GM23338 (cell line): ENCODE data around the gene VAPB. TPM values are rescaled to one million over a fixed set of nuclear protein-coding genes. Genes with fewer than 3 reads are reported as not detected.

Experiments used
- ATAC-seq: fragments of 200-7000 bp; cut with Tn5 transposase; 3 replicates; pipeline ENCODE4 v1.9.1; 2020
- DNase-seq: peaks from one replicate; pipeline ENCODE4 v3.0.0-alpha.2; 2015; ENCODE audit warnings: low spot score
- H2AFZ ChIP-seq: fragments of 200-600 bp; sonication (generic); 2 replicates; pipeline ENCODE4 v1.8.0; 2016; ENCODE audit warnings: antibody characterized with exemption, mild to moderate bottlenecking, moderate library complexity
- H3F3A ChIP-seq: fragments of 200-600 bp; sonication (generic); replicated peaks from 2 replicates; pipeline ENCODE4 v1.8.0; 2017; ENCODE audit warnings: antibody characterized with exemption, mixed run types, low read depth
- H3K27ac ChIP-seq: fragments of 200-600 bp; sonication (generic); 2 replicates; pipeline ENCODE4 v1.6.1; 2016; ENCODE audit warnings: low read depth
- H3K27me3 ChIP-seq: fragments of 200-600 bp; sonication (generic); 2 replicates; pipeline ENCODE4 v1.8.0; 2016; ENCODE audit warnings: mild to moderate bottlenecking, mixed run types, moderate library complexity; ENCODE audit not compliant: insufficient read depth
- H3K36me3 ChIP-seq: fragments of 200-600 bp; sonication (generic); 2 replicates; pipeline ENCODE4 v1.8.0; 2016; ENCODE audit warnings: mild to moderate bottlenecking; ENCODE audit not compliant: insufficient read depth
- H3K4me1 ChIP-seq: fragments of 200-600 bp; sonication (generic); 2 replicates; pipeline ENCODE4 v1.8.0; 2016; ENCODE audit warnings: mild to moderate bottlenecking, moderate library complexity; ENCODE audit not compliant: insufficient read depth
- H3K4me2 ChIP-seq: fragments of 200-600 bp; sonication (generic); 2 replicates; pipeline ENCODE4 v1.7.1; 2017; ENCODE audit warnings: mixed run types
- H3K4me3 ChIP-seq: fragments of 200-600 bp; sonication (generic); 2 replicates; pipeline ENCODE4 v1.6.1; 2016; ENCODE audit warnings: mixed run types
- H3K79me2 ChIP-seq: fragments of 200-600 bp; sonication (generic); replicated peaks from 2 replicates; pipeline ENCODE4 v1.8.0; 2017; ENCODE audit warnings: mild to moderate bottlenecking; ENCODE audit not compliant: insufficient read depth
- H3K9me2 ChIP-seq: fragments of 200-600 bp; sonication (generic); 2 replicates; pipeline ENCODE4 v1.8.0; 2017; ENCODE audit not compliant: insufficient read depth
- H4K20me1 ChIP-seq: fragments of 200-600 bp; sonication (generic); replicated peaks from 2 replicates; pipeline ENCODE4 v1.8.0; 2017; ENCODE audit warnings: mild to moderate bottlenecking; ENCODE audit not compliant: insufficient read depth
- H3K27ac Mint-ChIP-seq: 2 replicates; pipeline ENCODE4 v1.8.0; 2020; ENCODE audit warnings: inconsistent platforms, mild to moderate bottlenecking, moderate library complexity, mixed read lengths
- H3K27me3 Mint-ChIP-seq: 3 replicates; pipeline ENCODE4 v1.8.0; 2022; ENCODE audit warnings: low read depth, mild to moderate bottlenecking, moderate library complexity, mixed read lengths, inconsistent platforms; ENCODE audit not compliant: insufficient read depth, poor library complexity
- H3K36me3 Mint-ChIP-seq: 3 replicates; pipeline ENCODE4 v1.8.0; 2021; ENCODE audit warnings: low read depth, mild to moderate bottlenecking, inconsistent platforms, moderate library complexity, mixed read lengths
- H3K4me1 Mint-ChIP-seq: 3 replicates; pipeline ENCODE4 v1.8.0; 2020; ENCODE audit warnings: mild to moderate bottlenecking, inconsistent platforms, mixed read lengths
- H3K4me3 Mint-ChIP-seq: 3 replicates; pipeline ENCODE4 v1.8.0; 2021; ENCODE audit warnings: moderate library complexity, mild to moderate bottlenecking, inconsistent platforms, mixed read lengths
- H3K9me3 Mint-ChIP-seq: 3 replicates; pipeline ENCODE4 v1.8.0; 2020; ENCODE audit warnings: moderate library complexity, mild to moderate bottlenecking, inconsistent platforms, mixed read lengths
- CREB1 ChIP-seq: fragments of 250-450 bp; sonication (Bioruptor Pico); IDR thresholded peaks from 2 replicates; pipeline ENCODE4 v1.5.0; 2020; ENCODE audit warnings: low read depth, mild to moderate bottlenecking, moderate library complexity
- CTCF ChIP-seq, 2 experiments: fragments of 200-600 bp in 1 of 2; sonication (generic) in 1 of 2; conservative IDR thresholded peaks; 2 replicates each; pipeline versions ENCODE4 v1.5.1 to v1.6.1; 2016 to 2017; ENCODE audit warnings: antibody characterized with exemption in 2 of 2, low read depth in 2 of 2, mild to moderate bottlenecking in 2 of 2, moderate library complexity in 1 of 2
- JUNB ChIP-seq: IDR thresholded peaks from one replicate; pipeline ENCODE4 v1.6.1; 2016; ENCODE audit warnings: antibody characterized with exemption; ENCODE audit not compliant: unreplicated experiment
- POLR2AphosphoS5 ChIP-seq: IDR thresholded peaks from 2 replicates; pipeline ENCODE4 v1.6.1; 2016; ENCODE audit warnings: antibody characterized with exemption, low read depth
- STAT1 ChIP-seq: IDR thresholded peaks from one replicate; pipeline ENCODE4 v1.6.1; 2016; ENCODE audit warnings: antibody characterized with exemption; ENCODE audit not compliant: unreplicated experiment
- ZNF114 ChIP-seq: fragments of 250-450 bp; sonication (Bioruptor Pico); IDR thresholded peaks from 2 replicates; pipeline ENCODE4 v1.5.0; 2020; ENCODE audit warnings: mild to moderate bottlenecking, moderate library complexity
- ZNF331 ChIP-seq: fragments of 250-450 bp; sonication (Bioruptor Pico); IDR thresholded peaks from 2 replicates; pipeline ENCODE4 v1.5.0; 2020; ENCODE audit warnings: low read depth, mild to moderate bottlenecking, moderate library complexity
- ZNF462 ChIP-seq: fragments of 250-450 bp; sonication (Bioruptor Pico); IDR thresholded peaks from 2 replicates; pipeline ENCODE4 v1.5.0; 2020; ENCODE audit warnings: mild to moderate bottlenecking, moderate library complexity
- polyA plus RNA-seq: library from polyadenylated mRNA; unstranded; fragments of >200 nt; fragmentation: Nextera tagmentation; extraction: Ambion mirVana; gene quantifications from 2 replicates; pipeline ENCODE4 v1.2.1, GENCODE V29; 2016
- total RNA-seq: library from RNA; depleted of rRNA; stranded (reverse); fragments of >200 nt; shearing (Covaris generic); gene quantifications from 2 replicates; pipeline ENCODE4 v1.2.3, GENCODE V29; 2014

The VAPB gene
- total and polyA plus RNA-seq, 2 experiments from 2014 or later = 18.8 to 22.9 TPM

- no peak for DNase-seq
- H4K20me1 ChIP-seq = no peaks in the 10 kb centered on the region
- H3K27ac Mint-ChIP-seq = no peak overlapping the region
- H3K4me3 ChIP-seq = no peak overlapping the region
- peaks cover 2% of the 10 kb centered on the region; the same call in 1 of the 2 replicates for H3K4me1 ChIP-seq
- H3K9me2 ChIP-seq = no peaks in the 10 kb centered on the region
- peaks cover 4% of the 10 kb centered on the region for H3K79me2 ChIP-seq
- peaks cover 3% of the 10 kb centered on the region for H3K27me3 Mint-ChIP-seq
- no peaks in the 10 kb centered on the region for H3K36me3 ChIP-seq
- no peaks in the 10 kb centered on the region for H3K27me3 ChIP-seq
- peaks cover 15% of the 10 kb centered on the region for H3K36me3 Mint-ChIP-seq
- no peak for ATAC-seq
- H3K4me1 Mint-ChIP-seq = peaks cover 2% of the 10 kb centered on the region; the same call in 1 of the 3 replicates
- no peak overlapping the region for H2AFZ ChIP-seq
- no peak overlapping the region for H3K4me2 ChIP-seq
- no peak overlapping the region for H3K4me3 Mint-ChIP-seq
- peaks cover 4% of the 10 kb centered on the region; the same call in 1 of the 2 replicates for H3F3A ChIP-seq
- no peak for TF ChIP-seq JUNB
- TF ChIP-seq STAT1 = no peak
- no peak for TF ChIP-seq ZNF331 (CRISPR knock-in tag)
- TF ChIP-seq CTCF (conservative IDR thresholded peaks at IDR 0.05; ENCODE audit: low read depth in 2 of 2) = no peak
- H3K9me3 Mint-ChIP-seq = peaks cover 25% of the 10 kb centered on the region
- no peak overlapping the region for H3K27ac ChIP-seq
These were observed 4.2 kb upstream of the VAPB start for GRCh38 chr20:58384821-58385220.

- H3K27me3 Mint-ChIP-seq = peaks cover 3% of the 10 kb centered on the region
- no peaks in the 10 kb centered on the region for H3K9me2 ChIP-seq
- H3K4me1 ChIP-seq = peaks cover 9% of the 10 kb centered on the region; the same call in 1 of the 2 replicates
- no peaks in the 10 kb centered on the region for H3K27me3 ChIP-seq
- peak overlapping the region; percentile 77; the same call in 1 of the 3 replicates for H3K4me3 Mint-ChIP-seq
- ATAC-seq (no peak), DNase-seq (no peak)
- H3K27ac Mint-ChIP-seq = no peak overlapping the region
- no peaks in the 10 kb centered on the region for H3K36me3 ChIP-seq
- TF ChIP-seq CTCF (conservative IDR thresholded peaks at IDR 0.05; ENCODE audit: low read depth in 2 of 2) (no peak), STAT1 (no peak), ZNF114 (no peak), POLR2AphosphoS5 (no peak), CREB1 (CRISPR knock-in tag) (no peak), ZNF462 (CRISPR knock-in tag) (no peak)
- peaks cover 37% of the 10 kb centered on the region for H3K79me2 ChIP-seq
- H3K4me1 Mint-ChIP-seq = peaks cover 20% of the 10 kb centered on the region
- H3K36me3 Mint-ChIP-seq = peaks cover 16% of the 10 kb centered on the region; the same call in 2 of the 3 replicates
- no peak overlapping the region for H3K27ac ChIP-seq
- H2AFZ ChIP-seq = no peak overlapping the region
- H4K20me1 ChIP-seq = peaks cover 7% of the 10 kb centered on the region; the same call in 1 of the 2 replicates
- H3K9me3 Mint-ChIP-seq = no peaks in the 10 kb centered on the region
- peak overlapping the region; percentile 78 for H3K4me3 ChIP-seq
- H3K4me2 ChIP-seq = peak overlapping the region; percentile 67
- H3F3A ChIP-seq = peaks cover 4% of the 10 kb centered on the region; the same call in 1 of the 2 replicates
These were observed 914 bp upstream of the VAPB start for GRCh38 chr20:58388028-58388601.
